ENCODE measurements around the gene CAMTA1. TPM values are rescaled to one million over a fixed set of nuclear protein-coding genes. Genes with fewer than 3 reads are reported as not detected.

Gene CAMTA1
- total RNA-seq, 1 experiment from 2014 or later = 82.2 TPM

GRCh38 chr1:6757719-6758435 is 27.4 kb upstream of the CAMTA1 start:
- Histone ChIP-seq H3K36me3 (ENCODE audit: control insufficient read depth, insufficient read depth, low read length) (no peaks in the 10 kb centered on the region), H3K27ac (ENCODE audit: low read length) (no peak overlapping the region), H3K9me3 (ENCODE audit: control insufficient read depth, insufficient read depth, low read depth, low read length) (no peaks in the 10 kb centered on the region), H3K4me1 (ENCODE audit: control insufficient read depth, insufficient read depth, low read length) (no peaks in the 10 kb centered on the region), H3K27me3 (ENCODE audit: control insufficient read depth, insufficient read depth, low read length) (no peaks in the 10 kb centered on the region), H3K4me3 (ENCODE audit: low read depth in 2 of 2, low read length in 2 of 2) (0 out of 4 replicates have a peak overlapping the region, but pooled peaks of 1 of the 2 experiments have one; percentile 14)
- ATAC-seq = peak; percentile 51; the same call in 1 of the 2 replicates
- no TSS peak for BruUV-seq (replicated peaks)
- ChIA-PET POLR2A (no interaction called here), CTCF (interaction anchor here (0.6 to 0.7 kb wide), 2 partner anchors 170 to 631 kb away, joined by 4 read pairs; no protein-coding TSS in a partner anchor)
- no peak for TF ChIP-seq REST (IDR thresholded peaks at IDR 0.05; ENCODE audit: insufficient read depth in 1 of 2, low read depth in 2 of 2, low read length in 1 of 2)
- TF ChIP-seq SIN3A (IDR thresholded peaks at IDR 0.05; ENCODE audit: borderline replicate concordance, insufficient read depth, low read depth, low read length) = no peak
- no peak; the same call in 1 of the 2 replicates for TF ChIP-seq CTCF (IDR thresholded peaks at IDR 0.05)
- no peak for TF ChIP-seq POLR2AphosphoS5 (IDR thresholded peaks at IDR 0.05; ENCODE audit: low read depth, low read length)
- TF ChIP-seq TCF7L2 (IDR thresholded peaks at IDR 0.05; ENCODE audit: low read depth, low read length) = no peak
- intact Hi-C loops (cut with micrococcal nuclease; ENCODE audit: unreplicated experiment) = no loop called here
- no peak for DNase-seq (ENCODE audit: low read depth, low spot score)
- in situ Hi-C loops (cut with HindIII; ENCODE audit: low pct_unique_long_range_greater_than_20kb, low sequenced_read_pairs) = no loop called here

GRCh38 chr1:6761196-6761737 is 24.0 kb upstream of the CAMTA1 start:
- CTCF ChIA-PET = no interaction called here
- no peak overlapping the region for H3K4me3 ChIP-seq (ENCODE audit: low read depth in 2 of 2, low read length in 2 of 2)
- in situ Hi-C loops (cut with HindIII; ENCODE audit: low pct_unique_long_range_greater_than_20kb, low sequenced_read_pairs) = no loop called here
- POLR2A ChIA-PET = no interaction called here
- no peaks in the 10 kb centered on the region for H3K36me3 ChIP-seq (ENCODE audit: control insufficient read depth, insufficient read depth, low read length)
- no peaks in the 10 kb centered on the region for H3K4me1 ChIP-seq (ENCODE audit: control insufficient read depth, insufficient read depth, low read length)
- no peaks in the 10 kb centered on the region for H3K9me3 ChIP-seq (ENCODE audit: control insufficient read depth, insufficient read depth, low read depth, low read length)
- no peaks in the 10 kb centered on the region for H3K27me3 ChIP-seq (ENCODE audit: control insufficient read depth, insufficient read depth, low read length)
- BruUV-seq (replicated peaks) = no TSS peak
- no peak for DNase-seq (ENCODE audit: low read depth, low spot score)
- TF ChIP-seq SIN3A (IDR thresholded peaks at IDR 0.05; ENCODE audit: borderline replicate concordance, insufficient read depth, low read depth, low read length) = no peak
- no peak for TF ChIP-seq TCF7L2 (IDR thresholded peaks at IDR 0.05; ENCODE audit: low read depth, low read length)
- ATAC-seq = no peak
- intact Hi-C loops (cut with micrococcal nuclease; ENCODE audit: unreplicated experiment) = no loop called here
- H3K27ac ChIP-seq (ENCODE audit: low read length) = no peak overlapping the region

GRCh38 chr1:6762060-6762459 is 23.2 kb upstream of the CAMTA1 start:
- no peaks in the 10 kb centered on the region for H3K27me3 ChIP-seq (ENCODE audit: control insufficient read depth, insufficient read depth, low read length)
- no peak overlapping the region for H3K4me3 ChIP-seq (ENCODE audit: low read depth in 2 of 2, low read length in 2 of 2)
- DNase-seq (ENCODE audit: low read depth, low spot score) (no peak), ATAC-seq (no peak)
- no TSS peak for BruUV-seq (replicated peaks)
- ChIA-PET CTCF (interaction anchor here (0.6 kb wide), 1 partner anchor 87 kb away, joined by 4 read pairs; no protein-coding TSS in a partner anchor), POLR2A (no interaction called here)
- no peak overlapping the region for H3K27ac ChIP-seq (ENCODE audit: low read length)
- in situ Hi-C loops (cut with HindIII; ENCODE audit: low pct_unique_long_range_greater_than_20kb, low sequenced_read_pairs) = no loop called here
- TF ChIP-seq POLR2AphosphoS5 (IDR thresholded peaks at IDR 0.05; ENCODE audit: low read depth, low read length) (no peak), CTCF (IDR thresholded peaks at IDR 0.05) (no peak), REST (IDR thresholded peaks at IDR 0.05; ENCODE audit: insufficient read depth in 1 of 2, low read depth in 2 of 2, low read length in 1 of 2) (no peak), SIN3A (IDR thresholded peaks at IDR 0.05; ENCODE audit: borderline replicate concordance, insufficient read depth, low read depth, low read length) (no peak), TCF7L2 (IDR thresholded peaks at IDR 0.05; ENCODE audit: low read depth, low read length) (no peak)
- H3K9me3 ChIP-seq (ENCODE audit: control insufficient read depth, insufficient read depth, low read depth, low read length) = no peaks in the 10 kb centered on the region
- intact Hi-C loops (cut with micrococcal nuclease; ENCODE audit: unreplicated experiment) = no loop called here
- no peaks in the 10 kb centered on the region for H3K4me1 ChIP-seq (ENCODE audit: control insufficient read depth, insufficient read depth, low read length)
- no peaks in the 10 kb centered on the region for H3K36me3 ChIP-seq (ENCODE audit: control insufficient read depth, insufficient read depth, low read length)
